Activated CD8-positive, alpha-beta T cell treated with anti-CD3 and anti-CD28 coated beads for 36 hours (primary cell): ENCODE data around the gene ATP1A1. TPM values are rescaled to one million over a fixed set of nuclear protein-coding genes. Genes with fewer than 3 reads are reported as not detected.
A peak's percentile ranks its signal among the peaks of the same experiment; 100 is the strongest.

Experiments
- ATAC-seq: fragments of 200-7000 bp; cut with Tn5 transposase; one replicate; pipeline ENCODE4 v1.10.0; 2021; ENCODE audit warnings: mild to moderate bottlenecking, moderate library complexity
- CTCF ChIA-PET: fragments of 350-600 bp; sonication (Branson Sonifier 250); formaldehyde crosslinking; loops from one replicate; lab custom pipeline; 2021; ENCODE audit warnings: antibody characterized with exemption; lab: Charles Lee
- POLR2A ChIA-PET: fragments of 350-600 bp; sonication (Branson Sonifier 250); formaldehyde crosslinking; loops from one replicate; lab custom pipeline; 2021; ENCODE audit warnings: antibody characterized with exemption; lab: Charles Lee
- DNase-seq: peaks from one replicate; pipeline ENCODE4 v3.0.0-alpha.2; 2020
- H3K27ac Mint-ChIP-seq: one replicate; pipeline ENCODE4 v1.8.0; 2021; ENCODE audit warnings: mild to moderate bottlenecking, mixed read lengths
- H3K27me3 Mint-ChIP-seq: one replicate; pipeline ENCODE4 v1.8.0; 2021; ENCODE audit warnings: mixed read lengths
- H3K36me3 Mint-ChIP-seq: one replicate; pipeline ENCODE4 v1.8.0; 2021; ENCODE audit warnings: low read depth, mixed read lengths
- H3K4me1 Mint-ChIP-seq: one replicate; pipeline ENCODE4 v1.8.0; 2021; ENCODE audit warnings: low read depth, mixed read lengths
- H3K4me3 Mint-ChIP-seq: one replicate; pipeline ENCODE4 v1.8.0; 2021; ENCODE audit warnings: mild to moderate bottlenecking, moderate library complexity, mixed read lengths
- H3K9me3 Mint-ChIP-seq: one replicate; pipeline ENCODE4 v1.8.0; 2021; ENCODE audit warnings: mixed read lengths
- intact Hi-C: fragments of 100-400 bp; cut with micrococcal nuclease; formaldehyde crosslinking; loops from one replicate; pipeline ENCODE4 v1.10.0; 2022
- total RNA-seq, 2 experiments: library from RNA; stranded (reverse); gene quantifications; one replicate each; pipeline ENCODE4 v1.2.3, GENCODE V29; 2021
- TF ChIP-seq, protein P1 (sequence below): fragments of 200-600 bp; IDR thresholded peaks from one replicate; pipeline ENCODE4 v1.8.0; 2022; ENCODE audit warnings: antibody characterized with exemption, mild to moderate bottlenecking

ATP1A1 gene
- total RNA-seq, 2 experiments from 2014 or later, result 201 to 202 TPM

DNA sequence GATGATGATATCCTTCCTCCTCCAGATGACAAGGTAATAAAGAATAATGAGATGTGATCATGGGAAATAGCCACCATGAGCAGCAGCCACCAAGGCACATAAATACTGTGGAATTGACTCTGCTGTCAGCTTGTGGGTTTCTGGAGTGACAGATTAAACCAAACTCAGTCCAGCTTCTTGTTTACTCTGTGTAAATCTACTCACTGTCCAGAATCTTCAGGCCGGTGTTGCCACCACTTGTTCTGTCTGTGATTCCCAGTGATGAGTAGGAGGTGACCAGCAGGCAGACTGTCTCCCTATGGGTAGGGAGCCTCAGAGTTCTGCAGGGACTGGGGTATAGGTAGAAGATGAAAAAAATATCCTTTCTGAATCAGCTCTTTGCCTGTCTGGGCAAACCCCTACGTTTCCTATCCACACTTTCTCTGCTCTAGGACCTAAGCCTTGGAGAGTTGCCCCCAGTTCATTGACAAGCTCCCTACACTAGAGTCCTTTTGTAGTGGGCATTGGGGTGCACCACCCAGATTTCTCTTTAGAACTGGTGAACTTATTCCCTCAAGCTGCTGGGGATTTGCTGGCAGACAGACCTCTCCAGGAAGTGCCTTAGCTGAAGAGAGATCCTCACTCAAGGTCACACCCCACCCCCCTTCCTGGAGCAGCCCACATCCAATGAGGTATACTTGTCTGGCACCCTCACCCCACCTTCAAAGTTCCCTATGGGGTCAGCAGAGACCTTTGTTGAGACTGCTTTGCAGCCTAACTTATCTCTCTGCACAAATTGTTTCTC is 47.6 kb downstream of the ATP1A1 start:
- peaks cover 32% of the 10 kb centered on the region for H3K4me1 Mint-ChIP-seq
- ATAC-seq (no peak), DNase-seq (peak; percentile 24)
- ChIA-PET CTCF (interaction anchor here (1.0 to 2.7 kb wide), 3 partner anchors 61 to 79 kb away, joined by 3 to 14 read pairs (median 3); no protein-coding TSS in a partner anchor), POLR2A (interaction anchor here (2.2 kb wide), 1 partner anchor 49 kb away, joined by 11 read pairs; no protein-coding TSS in a partner anchor)
- H3K4me3 Mint-ChIP-seq, result no peak overlapping the region
- H3K27me3 Mint-ChIP-seq, result no peaks in the 10 kb centered on the region
- no peaks in the 10 kb centered on the region for H3K9me3 Mint-ChIP-seq
- TF ChIP-seq, protein P1, sequence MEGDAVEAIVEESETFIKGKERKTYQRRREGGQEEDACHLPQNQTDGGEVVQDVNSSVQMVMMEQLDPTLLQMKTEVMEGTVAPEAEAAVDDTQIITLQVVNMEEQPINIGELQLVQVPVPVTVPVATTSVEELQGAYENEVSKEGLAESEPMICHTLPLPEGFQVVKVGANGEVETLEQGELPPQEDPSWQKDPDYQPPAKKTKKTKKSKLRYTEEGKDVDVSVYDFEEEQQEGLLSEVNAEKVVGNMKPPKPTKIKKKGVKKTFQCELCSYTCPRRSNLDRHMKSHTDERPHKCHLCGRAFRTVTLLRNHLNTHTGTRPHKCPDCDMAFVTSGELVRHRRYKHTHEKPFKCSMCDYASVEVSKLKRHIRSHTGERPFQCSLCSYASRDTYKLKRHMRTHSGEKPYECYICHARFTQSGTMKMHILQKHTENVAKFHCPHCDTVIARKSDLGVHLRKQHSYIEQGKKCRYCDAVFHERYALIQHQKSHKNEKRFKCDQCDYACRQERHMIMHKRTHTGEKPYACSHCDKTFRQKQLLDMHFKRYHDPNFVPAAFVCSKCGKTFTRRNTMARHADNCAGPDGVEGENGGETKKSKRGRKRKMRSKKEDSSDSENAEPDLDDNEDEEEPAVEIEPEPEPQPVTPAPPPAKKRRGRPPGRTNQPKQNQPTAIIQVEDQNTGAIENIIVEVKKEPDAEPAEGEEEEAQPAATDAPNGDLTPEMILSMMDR, result no peak
- intact Hi-C loops, result no loop called here
- no peak overlapping the region for H3K27ac Mint-ChIP-seq
- no peaks in the 10 kb centered on the region for H3K36me3 Mint-ChIP-seq

DNA sequence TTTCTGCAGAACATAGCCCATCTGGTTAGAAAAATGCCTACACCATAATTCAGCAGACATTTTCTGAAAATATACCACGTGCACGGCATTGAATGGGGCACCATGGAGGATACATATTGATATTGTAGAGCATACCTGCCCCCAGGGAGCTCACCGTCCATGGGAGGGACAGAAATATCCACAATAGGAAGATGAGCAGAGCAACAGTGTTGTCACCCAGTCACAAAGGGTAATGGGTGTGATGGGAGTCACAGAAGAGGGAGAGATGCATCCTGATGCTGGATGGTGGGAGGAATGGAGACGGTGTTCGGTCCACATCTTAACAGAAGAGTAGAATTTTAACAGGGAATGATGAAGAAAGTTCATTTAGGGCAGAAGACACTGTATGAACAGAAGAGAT is 51.4 kb downstream of the ATP1A1 start:
- no peak for DNase-seq
- Mint-ChIP-seq H3K27ac (no peak overlapping the region), H3K9me3 (no peaks in the 10 kb centered on the region), H3K27me3 (no peaks in the 10 kb centered on the region), H3K36me3 (no peaks in the 10 kb centered on the region), H3K4me1 (peaks cover 12% of the 10 kb centered on the region), H3K4me3 (no peak overlapping the region)
- CTCF ChIA-PET, result no interaction called here
- POLR2A ChIA-PET, result interaction anchor here (0.6 kb wide), 1 partner anchor 293 kb away, joined by 3 read pairs; no protein-coding TSS in a partner anchor
- TF ChIP-seq, protein P1, result no peak
- intact Hi-C loops, result no loop called here
- no peak for ATAC-seq

DNA sequence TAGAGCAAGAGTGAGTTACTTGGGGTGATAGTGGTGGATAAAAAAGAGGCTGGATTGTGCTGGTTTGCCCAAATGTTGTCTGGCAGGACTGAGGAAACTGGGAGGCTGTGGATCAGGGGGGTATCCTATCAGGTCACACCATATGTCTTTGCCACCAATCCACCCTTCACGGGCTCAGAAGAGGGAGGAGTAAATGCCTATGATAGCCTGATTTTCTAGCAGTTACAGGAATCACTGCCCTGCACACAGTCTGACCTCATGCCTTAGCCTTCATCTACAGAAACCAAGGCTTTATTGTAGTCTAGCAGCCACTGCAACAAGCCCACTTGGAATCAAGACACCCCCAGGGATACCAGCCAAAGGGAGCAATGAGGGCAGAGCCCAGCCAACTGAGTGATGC is 51.8 kb downstream of the ATP1A1 start:
- Mint-ChIP-seq H3K4me3 (no peak overlapping the region), H3K27ac (no peak overlapping the region), H3K36me3 (no peaks in the 10 kb centered on the region), H3K27me3 (no peaks in the 10 kb centered on the region), H3K9me3 (no peaks in the 10 kb centered on the region), H3K4me1 (peaks cover 10% of the 10 kb centered on the region)
- ATAC-seq, result no peak
- intact Hi-C loops, result no loop called here
- ChIA-PET CTCF (no interaction called here), POLR2A (interaction anchor here (0.6 kb wide), 1 partner anchor 294 kb away, joined by 3 read pairs; no protein-coding TSS in a partner anchor)
- no peak for DNase-seq
- TF ChIP-seq, protein P1, result no peak

DNA sequence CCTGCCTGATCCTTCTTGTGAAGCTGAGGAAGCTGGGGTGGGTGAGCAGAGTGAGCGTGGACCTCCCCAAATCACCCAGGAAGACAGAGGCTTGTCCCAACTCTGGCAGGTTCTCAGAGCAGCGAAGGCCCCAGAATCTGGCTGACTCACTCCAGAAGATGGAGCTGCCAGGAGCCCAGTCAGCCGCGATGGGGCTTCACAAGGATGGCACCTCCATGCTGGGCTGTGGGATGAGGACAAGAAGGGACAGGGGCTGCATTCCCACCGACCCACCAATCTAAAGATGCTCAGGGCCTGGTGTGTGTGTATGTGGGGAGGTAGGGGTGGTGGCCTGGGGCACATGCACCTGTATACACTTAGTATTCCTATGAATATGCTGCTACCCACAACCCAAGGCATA is 52.9 kb downstream of the ATP1A1 start:
- Mint-ChIP-seq H3K27ac (no peak overlapping the region), H3K27me3 (no peaks in the 10 kb centered on the region), H3K4me1 (peaks cover 3% of the 10 kb centered on the region), H3K9me3 (no peaks in the 10 kb centered on the region), H3K4me3 (no peak overlapping the region), H3K36me3 (no peaks in the 10 kb centered on the region)
- no peak for ATAC-seq
- ChIA-PET CTCF (interaction anchor here (1.4 kb wide), 1 partner anchor 59 kb away, joined by 4 read pairs; no protein-coding TSS in a partner anchor), POLR2A (no interaction called here)
- TF ChIP-seq, protein P1, result no peak
- no peak for DNase-seq
- intact Hi-C loops, result no loop called here

DNA sequence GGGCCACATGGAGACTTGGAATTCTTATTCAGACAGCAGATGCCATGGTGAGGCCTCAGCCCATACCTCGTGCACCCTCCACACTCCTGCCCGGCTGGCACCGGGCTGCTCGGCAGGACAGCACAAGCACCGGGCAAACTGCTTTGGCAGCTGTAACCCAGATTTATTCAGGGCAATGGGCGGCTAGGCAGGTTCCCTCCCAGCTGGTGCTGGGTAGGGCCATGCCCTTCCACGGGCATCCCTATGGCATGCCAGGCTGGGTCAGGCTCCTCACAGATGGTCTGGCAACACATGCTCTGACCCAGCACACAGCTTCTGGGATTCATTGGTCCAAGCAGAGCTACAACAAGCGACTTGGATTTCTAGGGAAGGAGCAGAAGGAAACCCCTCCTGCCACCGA is 53.4 kb downstream of the ATP1A1 start:
- Mint-ChIP-seq H3K27me3 (no peaks in the 10 kb centered on the region), H3K4me3 (no peak overlapping the region), H3K4me1 (peaks cover 3% of the 10 kb centered on the region), H3K9me3 (no peaks in the 10 kb centered on the region), H3K36me3 (no peaks in the 10 kb centered on the region), H3K27ac (no peak overlapping the region)
- DNase-seq (no peak), ATAC-seq (no peak)
- intact Hi-C loops, result no loop called here
- CTCF ChIA-PET, result interaction anchor here (1.4 kb wide), 1 partner anchor 59 kb away, joined by 4 read pairs; no protein-coding TSS in a partner anchor
- POLR2A ChIA-PET, result interaction anchor here (0.7 kb wide), 1 partner anchor 98 kb away, joined by 3 read pairs; no protein-coding TSS in a partner anchor
- TF ChIP-seq, protein P1, result no peak
